Stimulated activated CD8-positive, alpha-beta memory T cell treated with anti-CD3 and anti-CD28 coated beads, Interleukin-7, amount 100 ng/mL, for 1 hour (primary cell): Measurements from ENCODE around the gene OSBPL10.

ENCODE experiments used
- DNase-seq, 2 donors: peaks; one replicate each; pipeline ENCODE4 v3.0.0-alpha.2; 2020; ENCODE audit warnings: low read depth in 2 of 2

Gene OSBPL10

DNA sequence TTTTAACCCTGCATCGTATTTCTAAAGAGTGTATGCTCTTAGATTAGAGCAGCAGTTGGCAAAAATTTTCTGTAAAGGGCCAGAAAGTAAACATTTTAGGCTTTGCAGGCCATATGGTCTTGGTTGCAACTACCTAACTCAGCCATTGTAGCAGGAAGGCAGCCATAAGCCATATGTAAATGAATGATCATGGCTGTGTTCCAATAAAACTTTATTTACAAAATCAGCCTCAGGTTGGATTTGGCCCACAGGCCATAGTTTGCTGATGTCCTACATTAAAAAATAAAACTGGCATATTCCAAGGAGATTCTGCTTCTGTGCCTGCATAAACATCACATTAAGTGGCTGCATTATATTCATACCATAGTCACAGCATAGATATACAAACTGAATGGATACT is 313.5 kb downstream of the OSBPL10 start:
- no peak for DNase-seq

DNA sequence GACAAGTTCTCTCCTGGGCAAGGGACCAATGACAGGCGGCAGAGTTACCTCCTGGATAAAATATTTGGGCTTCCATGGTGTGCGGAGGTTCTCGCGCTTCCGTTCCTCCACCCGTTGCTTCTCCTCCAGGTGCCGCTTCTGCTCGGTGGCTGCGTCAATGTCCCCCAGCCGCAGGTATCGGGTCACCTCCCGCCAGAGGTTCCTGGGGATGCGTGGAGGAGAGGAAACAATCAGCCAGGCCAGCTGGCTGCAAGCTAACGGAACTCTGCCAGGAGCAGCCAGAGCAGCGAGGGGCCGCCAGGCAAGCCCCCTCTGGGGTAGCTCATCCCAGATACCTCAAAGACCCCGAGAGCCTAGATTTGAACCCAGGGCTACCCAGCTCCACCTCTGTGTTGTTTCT is 317.0 kb downstream of the OSBPL10 start:
- DNase-seq = no peak

DNA sequence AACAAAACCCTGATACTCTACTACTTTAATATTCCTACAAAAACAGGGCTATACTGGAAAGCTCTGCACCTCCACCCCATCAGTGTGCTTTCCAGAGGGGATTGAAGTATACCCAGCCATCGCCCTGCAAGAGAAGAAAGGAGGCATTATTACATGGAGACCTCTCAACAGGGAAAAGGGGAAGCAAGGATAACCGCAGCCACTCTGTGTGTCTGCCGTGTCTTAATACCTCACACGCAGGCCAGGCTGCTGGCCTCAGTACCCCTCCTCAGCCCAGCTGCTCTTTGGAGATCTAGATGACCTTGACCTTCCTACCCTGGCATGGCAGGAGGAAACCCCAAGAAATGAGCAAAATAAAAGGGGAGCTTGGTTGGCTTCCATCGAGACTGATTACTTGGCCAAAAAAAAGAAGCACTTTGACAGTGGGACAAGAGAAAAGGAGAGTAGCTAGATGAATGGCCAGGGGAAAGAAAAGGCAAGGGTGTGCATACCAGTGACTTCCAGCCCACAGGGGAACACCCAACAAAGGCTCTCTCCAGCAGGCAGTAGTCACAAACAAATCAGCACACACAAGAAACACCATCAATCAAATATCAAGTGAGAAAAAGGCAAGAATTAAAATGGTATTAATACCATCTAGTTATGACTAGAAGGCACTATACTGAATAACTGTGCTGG is 318.9 kb downstream of the OSBPL10 start:
- no peak for DNase-seq

DNA sequence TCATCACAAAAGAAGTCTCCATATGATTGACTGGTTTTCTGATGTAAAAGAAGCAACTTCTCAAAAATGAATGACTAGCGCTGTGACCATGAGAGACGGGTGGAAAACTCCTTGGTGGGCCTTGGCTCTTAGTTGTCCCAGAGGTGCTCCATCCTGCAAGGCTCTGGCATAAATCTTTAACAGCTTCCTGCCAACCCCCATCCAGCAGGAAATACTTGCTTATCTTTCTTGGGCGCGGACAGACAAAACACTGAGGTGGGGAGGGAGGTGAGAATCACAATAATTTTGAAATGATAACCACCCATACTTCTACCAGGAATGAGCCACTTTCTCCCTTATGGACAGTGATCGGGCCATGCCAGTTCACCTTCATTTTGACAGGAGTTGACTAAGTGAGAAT is 319.8 kb downstream of the OSBPL10 start:
- no peak for DNase-seq

DNA sequence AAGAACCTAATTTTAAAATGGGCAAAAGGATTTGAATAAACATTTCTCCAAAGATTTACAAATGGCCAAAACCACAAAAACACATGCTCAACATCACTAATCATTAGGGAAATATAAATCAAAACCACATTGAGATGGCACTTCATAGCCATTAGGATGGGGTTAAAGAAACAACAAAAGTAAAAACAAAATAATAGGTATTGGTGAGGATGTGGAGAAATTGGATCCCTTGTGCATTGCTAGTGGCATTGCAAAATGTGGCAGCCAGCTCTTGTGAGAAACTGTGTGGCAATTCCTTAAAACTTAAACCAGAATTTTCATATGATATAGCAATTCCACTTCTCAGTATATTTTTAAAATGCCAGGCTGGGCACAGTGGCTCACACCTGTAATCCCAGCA is 321.8 kb downstream of the OSBPL10 start:
- no peak for DNase-seq

DNA sequence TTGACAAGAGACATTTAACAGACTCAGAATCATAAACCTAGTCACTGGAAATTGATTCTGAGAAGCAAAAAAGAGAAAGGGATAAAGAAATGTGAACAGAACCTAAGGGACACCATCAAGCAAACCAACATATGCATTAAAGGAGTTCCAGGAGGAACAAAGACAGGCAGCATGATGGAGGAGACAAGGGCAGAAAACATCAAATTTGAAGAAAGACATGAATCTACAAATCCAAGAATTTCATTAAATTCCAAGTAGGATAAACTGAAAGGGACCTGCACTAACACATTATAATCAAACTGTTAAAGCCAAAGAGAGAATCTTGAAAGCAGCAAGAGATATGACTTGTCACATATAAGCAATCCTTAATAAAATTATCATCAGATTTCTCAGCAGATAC is 326.1 kb downstream of the OSBPL10 start:
- no peak for DNase-seq

DNA sequence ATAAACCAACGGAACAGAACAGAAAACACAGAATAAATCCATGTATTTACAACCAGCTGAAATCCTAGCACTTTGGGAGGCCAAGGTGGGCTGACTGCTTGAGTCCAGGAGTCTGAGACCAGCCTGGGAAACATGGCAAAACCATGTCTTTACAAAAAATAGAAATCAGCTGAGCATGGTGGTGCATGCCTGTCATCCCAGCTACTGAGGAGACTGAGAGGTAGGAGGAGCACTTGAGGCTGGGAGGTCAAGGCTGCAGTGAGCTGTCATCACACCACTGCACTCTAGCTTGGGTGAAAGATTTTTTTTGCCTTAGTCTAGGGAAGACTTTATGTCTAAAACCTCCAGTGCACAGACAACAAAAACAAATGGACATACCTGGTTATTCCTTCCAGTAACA is 327.6 kb downstream of the OSBPL10 start:
- DNase-seq = no peak

DNA sequence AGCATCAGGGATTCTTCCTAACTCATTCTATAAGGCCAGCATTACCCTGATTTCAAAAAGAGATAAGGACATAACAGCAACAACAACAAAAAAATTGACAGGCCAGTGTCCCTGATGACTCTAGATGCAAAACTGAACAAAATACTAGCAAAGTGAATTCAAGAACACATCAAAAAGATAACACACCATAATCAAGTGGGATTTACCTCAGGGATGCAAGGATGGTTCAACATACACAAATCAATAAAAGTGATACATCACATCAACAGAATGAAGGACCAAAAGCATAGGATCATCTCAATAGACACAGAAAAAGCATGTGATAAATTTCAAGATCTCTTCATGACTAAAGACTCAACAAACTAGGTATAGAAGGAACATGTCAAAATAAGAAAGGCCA is 328.8 kb downstream of the OSBPL10 start:
- no peak for DNase-seq

DNA sequence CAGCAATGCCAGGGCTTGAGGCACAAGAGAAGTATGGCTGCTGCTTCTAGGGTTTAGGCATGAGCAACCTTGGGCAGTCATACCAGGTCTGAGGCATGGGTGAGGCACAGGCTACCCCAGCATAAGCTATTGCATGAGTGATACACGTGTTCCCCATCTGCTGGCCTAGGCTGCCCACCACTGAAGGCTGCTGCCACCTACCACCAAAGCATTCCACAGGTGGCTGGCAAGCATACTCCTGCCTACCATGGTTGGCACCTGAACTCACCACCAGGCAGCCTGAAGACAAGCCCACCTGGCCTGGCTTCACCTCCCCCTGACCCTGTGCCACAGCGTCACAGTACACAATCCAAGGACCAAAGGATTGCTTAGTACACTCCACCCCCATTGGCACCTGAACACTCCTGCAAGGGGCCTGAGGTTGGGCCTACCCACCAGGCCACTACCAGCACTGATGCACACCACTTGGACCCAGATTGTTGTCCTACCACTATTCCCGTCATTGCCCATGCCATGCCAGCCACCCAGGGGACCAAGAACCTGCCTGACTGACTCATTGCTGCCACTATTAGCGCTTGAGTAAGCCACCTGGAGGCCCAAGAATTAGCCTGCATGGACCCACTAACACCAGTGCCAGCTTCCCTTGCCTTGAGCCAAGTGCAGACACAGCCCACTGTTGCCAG is 332.6 kb downstream of the OSBPL10 start:
- DNase-seq = no peak

DNA sequence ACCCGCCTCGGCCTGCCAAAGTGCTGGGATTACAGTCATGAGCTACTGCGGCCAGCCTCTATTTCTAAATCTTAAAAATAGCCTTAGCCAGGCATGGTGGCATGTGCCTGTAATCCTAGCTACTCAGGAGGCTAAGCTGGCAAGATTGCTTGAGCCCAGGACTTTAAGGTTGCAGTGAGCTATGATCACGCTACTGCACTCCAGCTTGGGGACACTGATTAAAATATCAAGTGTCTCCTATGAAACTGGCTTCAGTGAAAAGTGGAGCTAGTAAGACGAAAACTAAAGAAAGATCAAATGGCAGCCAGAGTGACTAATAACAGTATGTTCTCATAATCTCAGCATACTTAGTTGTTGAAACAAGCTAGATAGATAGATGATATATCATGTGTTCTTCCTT is 335.8 kb downstream of the OSBPL10 start:
- DNase-seq = no peak

DNA sequence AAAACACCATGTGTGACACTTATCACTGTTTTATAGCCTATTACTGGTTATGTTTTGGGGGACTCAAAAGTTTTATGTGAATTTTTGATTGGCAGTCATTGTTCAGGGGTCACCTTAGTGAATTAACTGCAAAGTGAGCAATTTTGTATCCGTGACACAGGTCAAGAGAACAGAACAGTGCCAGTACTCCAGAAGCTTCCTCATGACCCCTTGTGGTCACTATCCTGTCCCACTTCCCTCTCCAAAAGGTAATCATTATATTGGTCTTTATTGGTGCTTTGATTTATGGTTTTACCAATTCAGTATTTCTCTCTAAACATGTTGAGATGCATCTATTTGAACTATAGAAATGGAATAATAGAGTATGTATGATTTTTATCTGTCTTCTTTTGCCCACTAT is 341.2 kb downstream of the OSBPL10 start:
- no peak for DNase-seq

DNA sequence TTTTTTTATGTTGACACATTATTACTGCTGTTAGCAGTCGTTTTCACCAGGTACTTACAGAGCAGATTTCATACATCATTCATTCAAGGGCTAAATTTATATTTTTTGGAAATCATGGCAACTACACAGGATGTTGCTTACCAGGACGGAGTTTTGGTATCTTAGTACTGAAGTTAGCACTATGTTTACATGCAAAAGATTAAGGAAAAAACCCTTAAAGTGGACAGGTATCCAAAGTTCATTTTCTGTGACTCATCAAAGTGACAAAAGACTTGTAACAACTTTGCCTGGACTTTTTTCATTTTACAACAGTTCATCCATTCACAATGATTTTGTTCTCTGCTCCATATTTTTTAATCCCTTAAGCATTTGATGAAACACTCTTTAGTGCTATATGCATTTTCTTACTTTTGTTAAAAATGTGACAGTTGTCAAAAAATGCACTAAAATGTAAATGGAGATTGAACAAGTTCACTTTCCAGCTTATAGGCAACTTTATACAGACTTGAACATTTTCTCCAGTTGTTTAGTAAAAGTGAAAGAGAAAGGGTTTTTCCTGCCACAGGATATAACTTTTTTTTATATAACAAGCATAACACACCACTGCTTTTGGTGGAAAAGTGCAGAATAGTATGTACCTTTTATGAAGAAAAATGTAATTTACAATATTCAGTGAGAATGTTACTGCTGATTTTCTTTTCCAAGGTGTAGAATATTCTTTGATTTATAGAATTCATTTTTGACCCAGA is 344.2 kb downstream of the OSBPL10 start:
- no peak for DNase-seq

DNA sequence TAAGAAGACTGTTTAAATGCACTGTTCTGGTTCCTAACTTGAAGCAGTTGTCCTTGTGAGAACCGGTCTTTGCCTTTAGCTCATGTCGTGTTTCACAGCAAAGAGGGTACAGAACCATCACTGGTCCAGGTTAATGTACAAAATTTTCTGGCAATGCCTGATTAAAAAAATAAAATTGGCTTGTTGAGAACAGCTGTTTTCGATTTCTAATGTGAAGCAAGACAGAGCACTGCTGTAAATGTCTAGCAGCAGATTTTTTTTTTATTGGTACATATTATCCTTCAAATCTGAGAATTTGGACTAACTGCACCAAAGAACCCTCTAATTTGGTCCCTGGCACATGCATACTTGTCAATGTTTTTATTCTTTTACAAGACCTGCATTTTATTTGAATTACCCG is 345.0 kb downstream of the OSBPL10 start:
- no peak for DNase-seq

DNA sequence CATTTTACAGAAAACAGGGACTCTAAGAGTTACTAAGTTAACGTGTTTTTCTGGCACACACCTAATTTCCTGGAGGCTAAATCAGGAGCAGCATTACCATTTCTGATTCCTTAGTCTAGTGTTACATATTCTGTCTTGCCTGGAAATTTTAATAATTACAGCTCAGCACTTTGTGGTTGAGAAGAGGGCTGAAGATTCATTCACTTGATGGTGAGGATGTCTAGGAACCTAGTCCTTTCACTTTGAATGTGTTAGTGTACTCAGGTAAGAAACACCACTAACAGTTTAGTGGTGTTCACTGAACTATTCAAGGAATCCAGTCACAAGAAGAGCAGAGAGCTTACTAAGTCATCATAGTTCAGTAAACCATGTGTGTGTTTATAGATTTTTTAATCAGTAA is 345.5 kb downstream of the OSBPL10 start:
- no peak for DNase-seq

DNA sequence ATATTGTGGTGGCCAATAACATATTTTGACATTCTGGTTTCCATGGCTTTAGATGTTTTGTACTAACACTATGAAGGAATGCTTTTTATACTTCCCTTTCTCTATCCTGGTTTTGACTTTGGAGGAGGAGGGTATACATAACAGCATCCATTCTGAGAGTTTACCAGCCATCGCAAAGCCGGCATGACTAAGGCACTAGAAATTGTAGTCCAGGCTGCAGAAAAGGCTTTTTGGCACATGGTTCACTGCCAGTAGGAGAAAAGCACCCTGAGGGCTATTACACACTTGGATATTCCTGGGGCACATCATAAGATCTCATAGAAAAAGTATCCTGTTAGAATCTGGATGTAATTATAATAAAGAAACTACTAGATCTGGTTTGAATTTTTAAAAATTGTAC is 346.6 kb downstream of the OSBPL10 start:
- no peak for DNase-seq

DNA sequence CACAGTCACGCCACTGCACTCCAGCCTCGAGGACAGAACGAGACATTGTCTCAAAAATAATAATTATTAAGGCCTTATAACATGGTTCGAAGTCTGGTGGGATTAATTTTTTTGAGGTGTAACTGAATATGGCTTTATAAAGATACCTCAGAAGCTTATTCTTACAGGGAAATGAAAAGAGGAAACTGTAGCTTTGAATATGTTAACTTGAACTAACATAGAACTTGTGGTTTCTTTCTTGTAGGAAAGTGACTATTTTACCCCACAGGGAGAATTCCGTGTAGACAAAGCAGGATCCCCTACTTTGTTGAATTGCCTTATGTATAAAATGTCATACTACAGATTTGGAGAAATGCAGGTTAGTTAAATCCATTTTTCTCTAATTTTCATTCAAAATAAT is 352.0 kb downstream of the OSBPL10 start:
- DNase-seq = no peak

DNA sequence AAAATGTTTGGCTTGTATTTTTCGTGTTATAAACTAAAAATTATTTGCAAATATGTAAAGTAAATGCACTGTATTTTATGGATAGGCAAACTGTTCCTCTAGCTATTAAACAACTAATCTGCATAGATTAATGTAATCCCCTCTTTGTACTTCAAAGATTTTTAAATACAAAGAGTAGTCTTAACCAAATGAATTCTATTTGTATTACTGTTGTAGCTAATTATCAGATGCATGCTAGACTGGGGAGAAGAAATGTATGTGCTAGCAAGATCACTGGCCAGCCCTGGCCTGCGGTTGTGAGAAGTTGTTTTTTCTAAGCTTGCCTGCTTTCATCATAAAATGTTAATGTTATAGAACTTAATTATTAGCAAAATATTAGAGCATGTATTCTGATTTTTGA is 355.7 kb downstream of the OSBPL10 start:
- DNase-seq = no peak

DNA sequence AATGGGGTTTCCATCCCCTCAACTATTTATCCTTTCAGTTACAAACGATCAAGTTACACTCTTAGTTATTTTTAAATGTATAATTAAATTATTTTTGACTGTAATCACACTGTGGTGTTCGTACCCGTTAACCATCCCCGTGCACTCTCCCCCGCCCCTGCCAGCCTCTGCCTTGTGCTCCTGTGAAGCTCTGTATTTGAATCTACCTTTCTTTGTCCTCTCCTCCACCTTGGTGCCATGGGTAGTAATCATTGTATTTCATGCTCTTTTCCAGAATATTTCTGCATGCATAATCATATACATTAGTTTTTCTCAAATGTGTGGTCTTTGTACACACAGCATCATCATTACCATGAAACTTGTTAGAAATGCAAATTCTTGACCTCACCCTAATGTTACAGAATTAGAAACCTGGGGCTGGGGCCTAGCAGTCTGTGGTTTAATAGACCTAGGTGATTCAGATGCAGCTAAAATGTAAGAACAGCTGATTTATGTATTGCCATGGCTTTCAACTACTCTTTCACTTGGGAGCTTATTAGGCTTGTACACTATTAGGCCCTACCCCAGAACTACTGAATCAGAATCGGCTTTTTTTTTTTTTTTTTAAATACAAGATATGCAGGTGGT is 356.9 kb downstream of the OSBPL10 start:
- no peak for DNase-seq

DNA sequence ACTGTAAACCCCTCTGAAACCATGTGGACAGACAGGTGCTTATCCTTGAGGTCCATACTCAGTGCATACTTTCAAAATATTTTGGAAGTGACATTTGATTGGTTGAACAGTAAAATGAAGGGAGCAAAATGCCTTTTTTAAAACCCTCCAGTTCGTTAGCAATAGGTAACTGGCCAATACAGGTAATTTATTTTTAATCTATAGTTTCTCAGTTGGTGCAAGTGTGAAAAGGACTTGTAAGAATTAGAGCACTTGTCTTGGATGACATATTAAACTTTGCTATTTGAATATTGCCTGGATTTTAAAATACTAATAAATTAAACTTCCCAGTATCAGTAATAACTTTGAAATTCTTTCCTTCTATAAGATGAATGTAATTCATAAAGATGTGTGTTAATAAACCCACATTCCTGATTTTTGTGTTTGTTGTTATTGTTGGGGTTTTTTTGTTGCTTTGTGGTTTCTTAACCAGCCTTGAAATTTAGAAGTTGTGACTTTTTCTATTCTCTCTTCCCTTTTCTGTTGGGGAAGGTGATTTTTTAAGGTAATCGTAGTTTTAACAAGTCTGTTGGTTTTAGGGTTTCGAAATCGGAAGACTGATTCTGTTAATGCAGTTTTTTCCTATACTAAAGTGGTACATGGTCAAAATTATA is 358.3 kb downstream of the OSBPL10 start:
- DNase-seq = no peak

DNA sequence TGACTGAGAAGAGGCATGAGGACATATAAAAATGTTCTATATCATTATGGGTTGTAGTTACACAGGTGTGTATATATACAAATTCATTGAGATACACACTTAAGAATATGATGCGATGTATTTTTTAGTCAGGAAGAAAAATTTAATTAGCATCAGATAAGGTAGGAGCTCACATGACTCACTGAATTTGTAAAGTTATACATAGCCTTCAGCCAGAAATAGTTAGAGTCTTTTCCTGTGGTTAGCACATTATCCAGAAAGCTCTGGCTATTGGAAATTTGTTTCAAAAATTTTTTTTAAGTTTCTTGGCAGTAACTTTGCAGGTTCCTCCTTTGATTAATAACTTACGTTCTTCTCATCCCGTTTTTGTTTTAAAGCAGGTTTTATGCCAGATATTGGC is 359.7 kb downstream of the OSBPL10 start:
- no peak for DNase-seq

DNA sequence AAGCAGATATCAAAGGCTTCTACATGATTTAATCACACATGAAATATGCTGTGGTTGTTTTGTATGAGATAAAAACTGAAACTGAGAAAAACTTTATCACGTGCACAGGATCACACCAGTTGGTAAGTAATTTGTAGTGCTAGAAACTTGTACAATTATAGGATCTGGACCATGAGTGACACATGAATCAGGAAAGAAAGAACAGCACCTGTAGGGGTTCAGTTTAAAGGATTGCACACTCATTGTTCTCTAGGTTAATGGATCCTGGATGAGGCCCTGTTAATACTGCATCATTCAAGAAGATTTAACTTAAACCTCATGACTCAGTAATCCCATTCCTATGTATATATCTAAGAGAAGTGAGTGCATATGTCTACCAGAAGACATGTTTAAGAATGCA is 360.4 kb downstream of the OSBPL10 start:
- no peak for DNase-seq

DNA sequence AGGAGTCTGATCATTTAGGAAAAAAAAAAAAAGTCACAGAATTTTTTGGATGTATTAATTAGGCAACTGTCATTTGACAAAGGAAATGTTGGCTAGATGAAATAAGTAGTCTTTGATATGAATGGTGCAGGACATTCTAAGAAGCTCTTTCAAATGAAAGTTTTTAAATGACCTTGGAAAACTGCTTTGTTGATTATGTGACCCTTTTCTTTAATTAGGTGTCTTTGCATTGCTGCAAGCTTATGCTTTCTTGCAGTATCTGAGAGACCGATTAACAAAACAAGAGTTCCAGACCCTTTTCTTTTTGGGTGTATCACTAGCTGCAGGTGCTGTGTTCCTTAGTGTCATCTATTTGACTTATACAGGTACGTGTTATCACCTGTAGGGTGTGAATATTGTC is 364.4 kb downstream of the OSBPL10 start:
- no peak for DNase-seq
